Measurements from ENCODE around the gene LINGO1.

- TF ChIP-seq POLR2A (IDR thresholded peaks at IDR 0.05) = no peak
- TF ChIP-seq, protein P1, sequence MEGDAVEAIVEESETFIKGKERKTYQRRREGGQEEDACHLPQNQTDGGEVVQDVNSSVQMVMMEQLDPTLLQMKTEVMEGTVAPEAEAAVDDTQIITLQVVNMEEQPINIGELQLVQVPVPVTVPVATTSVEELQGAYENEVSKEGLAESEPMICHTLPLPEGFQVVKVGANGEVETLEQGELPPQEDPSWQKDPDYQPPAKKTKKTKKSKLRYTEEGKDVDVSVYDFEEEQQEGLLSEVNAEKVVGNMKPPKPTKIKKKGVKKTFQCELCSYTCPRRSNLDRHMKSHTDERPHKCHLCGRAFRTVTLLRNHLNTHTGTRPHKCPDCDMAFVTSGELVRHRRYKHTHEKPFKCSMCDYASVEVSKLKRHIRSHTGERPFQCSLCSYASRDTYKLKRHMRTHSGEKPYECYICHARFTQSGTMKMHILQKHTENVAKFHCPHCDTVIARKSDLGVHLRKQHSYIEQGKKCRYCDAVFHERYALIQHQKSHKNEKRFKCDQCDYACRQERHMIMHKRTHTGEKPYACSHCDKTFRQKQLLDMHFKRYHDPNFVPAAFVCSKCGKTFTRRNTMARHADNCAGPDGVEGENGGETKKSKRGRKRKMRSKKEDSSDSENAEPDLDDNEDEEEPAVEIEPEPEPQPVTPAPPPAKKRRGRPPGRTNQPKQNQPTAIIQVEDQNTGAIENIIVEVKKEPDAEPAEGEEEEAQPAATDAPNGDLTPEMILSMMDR (IDR thresholded peaks at IDR 0.05) = no peak
Observed at GRCh38 chr15:77605547-77605946, 27.2 kb downstream of the LINGO1 start.
